HEK293 (cell line): Measurements from ENCODE around the gene RCOR1.

Source experiments
- CTCF ChIA-PET: fragments of 350-600 bp; formaldehyde crosslinking; extraction: SDS; loops from one replicate; lab custom pipeline; 2021; ENCODE audit warnings: antibody characterized with exemption; lab: Yijun Ruan, JAX
- POLR2A ChIA-PET: fragments of 300-600 bp; formaldehyde crosslinking; extraction: SDS; loops from one replicate; lab custom pipeline; 2020; ENCODE audit warnings: antibody characterized with exemption, inconsistent platforms; lab: Yijun Ruan, JAX
- H3K27ac ChIP-seq: fragments of 200-500 bp; sonication (Bioruptor generic); 2 replicates; pipeline ENCODE4 v1.5.1; 2014; ENCODE audit warnings: low read depth, low read length, control low read depth, inconsistent platforms; ENCODE audit errors: extremely low read depth
- H3K36me3 ChIP-seq, 2 experiments: fragments of 200-500 bp in 1 of 2; sonication (Bioruptor generic) in 1 of 2; 1 replicate in 1 of 2; 2 replicates in 1 of 2; pipeline ENCODE4 v1.5.1; 2014 to 2017; ENCODE audit warnings: inconsistent platforms in 2 of 2, low read length in 2 of 2; ENCODE audit not compliant: control insufficient read depth in 2 of 2, insufficient read depth in 1 of 2
- H3K4me1 ChIP-seq: fragments of 200-500 bp; sonication (Bioruptor generic); 2 replicates; pipeline ENCODE4 v1.5.1; 2014; ENCODE audit warnings: mild to moderate bottlenecking, low read length, inconsistent platforms; ENCODE audit not compliant: control insufficient read depth, insufficient read depth
- H3K4me3 ChIP-seq: 2 replicates; pipeline ENCODE4 v1.5.1; 2011; ENCODE audit warnings: low read depth, mild to moderate bottlenecking, control low read depth, low read length, moderate library complexity
- H3K9me3 ChIP-seq: fragments of 200-500 bp; sonication (Bioruptor generic); 2 replicates; pipeline ENCODE4 v1.5.1; 2014; ENCODE audit warnings: low read depth, low read length, inconsistent platforms; ENCODE audit not compliant: control insufficient read depth, insufficient read depth
- MYNN ChIP-seq: fragments of 450-650 bp; formaldehyde crosslinking; IDR thresholded peaks from 2 replicates; pipeline ENCODE4 v1.5.1; 2016; ENCODE audit warnings: missing biosample characterization, missing genetic modification characterization, borderline replicate concordance
- ZBTB17 ChIP-seq: fragments of 450-650 bp; formaldehyde crosslinking; IDR thresholded peaks from 2 replicates; pipeline ENCODE4 v1.5.1; 2016; ENCODE audit warnings: missing biosample characterization, missing genetic modification characterization
- ZBTB20 ChIP-seq: fragments of 450-650 bp; formaldehyde crosslinking; IDR thresholded peaks from 2 replicates; pipeline ENCODE4 v1.5.1; 2016; ENCODE audit warnings: missing biosample characterization, missing genetic modification characterization
- ZBTB8A ChIP-seq: fragments of 450-650 bp; formaldehyde crosslinking; IDR thresholded peaks from 2 replicates; pipeline ENCODE4 v1.5.1; 2016; ENCODE audit warnings: missing biosample characterization, missing genetic modification characterization
- ZNF292 ChIP-seq: fragments of 450-650 bp; formaldehyde crosslinking; IDR thresholded peaks from 2 replicates; pipeline ENCODE4 v1.5.1; 2016; ENCODE audit warnings: low read depth, missing biosample characterization, missing genetic modification characterization, borderline replicate concordance
- ZNF335 ChIP-seq: fragments of 450-650 bp; formaldehyde crosslinking; conservative IDR thresholded peaks from 2 replicates; pipeline ENCODE4 v1.5.1; 2016; ENCODE audit warnings: missing biosample characterization, missing genetic modification characterization
- ZNF350 ChIP-seq: fragments of 450-650 bp; formaldehyde crosslinking; IDR thresholded peaks from 2 replicates; pipeline ENCODE4 v1.5.0; 2017; ENCODE audit warnings: missing biosample characterization, mild to moderate bottlenecking, missing genetic modification characterization
- ZNF354C ChIP-seq: fragments of 450-650 bp; formaldehyde crosslinking; IDR thresholded peaks from 2 replicates; pipeline ENCODE4 v1.5.1; 2016; ENCODE audit warnings: missing biosample characterization, missing genetic modification characterization, low read depth, borderline replicate concordance
- ZNF561 ChIP-seq: fragments of 450-650 bp; IDR thresholded peaks from 2 replicates; pipeline ENCODE4 v1.5.1; 2018; ENCODE audit warnings: missing biosample characterization, missing genetic modification characterization, borderline replicate concordance
- ZNF600 ChIP-seq: fragments of 450-650 bp; formaldehyde crosslinking; IDR thresholded peaks from 2 replicates; pipeline ENCODE4 v1.5.1; 2016; ENCODE audit warnings: missing biosample characterization, missing genetic modification characterization
- ZNF629 ChIP-seq: fragments of 450-650 bp; formaldehyde crosslinking; IDR thresholded peaks from 2 replicates; pipeline ENCODE4 v1.5.1; 2017; ENCODE audit warnings: missing biosample characterization, missing genetic modification characterization
- ZNF664 ChIP-seq: fragments of 450-650 bp; formaldehyde crosslinking; IDR thresholded peaks from 2 replicates; pipeline ENCODE4 v1.5.1; 2016; ENCODE audit warnings: missing biosample characterization, missing genetic modification characterization
- ZNF677 ChIP-seq: fragments of 450-650 bp; IDR thresholded peaks from 2 replicates; pipeline ENCODE4 v1.5.0; 2018; ENCODE audit warnings: missing biosample characterization, mild to moderate bottlenecking, missing genetic modification characterization, moderate library complexity
- TF ChIP-seq, protein P1 (sequence below): fragments of 450-650 bp; formaldehyde crosslinking; IDR thresholded peaks from 2 replicates; pipeline ENCODE4 v1.5.1; 2016; ENCODE audit warnings: missing biosample characterization, missing genetic modification characterization
- TF ChIP-seq, protein P2 (sequence below): fragments of 450-650 bp; formaldehyde crosslinking; optimal IDR thresholded peaks from 2 replicates; pipeline ENCODE3; 2016; ENCODE audit warnings: missing biosample characterization, mild to moderate bottlenecking, missing genetic modification characterization
- TF ChIP-seq, protein P3 (sequence below): fragments of 450-650 bp; formaldehyde crosslinking; IDR thresholded peaks from 2 replicates; pipeline ENCODE4 v1.5.1; 2016; ENCODE audit warnings: missing biosample characterization, missing genetic modification characterization
- TF ChIP-seq, protein P4 (sequence below): fragments of 450-650 bp; formaldehyde crosslinking; IDR thresholded peaks from 2 replicates; pipeline ENCODE4 v1.5.1; 2016; ENCODE audit warnings: missing biosample characterization, missing genetic modification characterization
- TF ChIP-seq, protein P5 (sequence below): fragments of 450-650 bp; formaldehyde crosslinking; IDR thresholded peaks from 2 replicates; pipeline ENCODE4 v1.5.1; 2017; ENCODE audit warnings: missing biosample characterization, mild to moderate bottlenecking, missing genetic modification characterization, moderate library complexity

The RCOR1 gene

DNA sequence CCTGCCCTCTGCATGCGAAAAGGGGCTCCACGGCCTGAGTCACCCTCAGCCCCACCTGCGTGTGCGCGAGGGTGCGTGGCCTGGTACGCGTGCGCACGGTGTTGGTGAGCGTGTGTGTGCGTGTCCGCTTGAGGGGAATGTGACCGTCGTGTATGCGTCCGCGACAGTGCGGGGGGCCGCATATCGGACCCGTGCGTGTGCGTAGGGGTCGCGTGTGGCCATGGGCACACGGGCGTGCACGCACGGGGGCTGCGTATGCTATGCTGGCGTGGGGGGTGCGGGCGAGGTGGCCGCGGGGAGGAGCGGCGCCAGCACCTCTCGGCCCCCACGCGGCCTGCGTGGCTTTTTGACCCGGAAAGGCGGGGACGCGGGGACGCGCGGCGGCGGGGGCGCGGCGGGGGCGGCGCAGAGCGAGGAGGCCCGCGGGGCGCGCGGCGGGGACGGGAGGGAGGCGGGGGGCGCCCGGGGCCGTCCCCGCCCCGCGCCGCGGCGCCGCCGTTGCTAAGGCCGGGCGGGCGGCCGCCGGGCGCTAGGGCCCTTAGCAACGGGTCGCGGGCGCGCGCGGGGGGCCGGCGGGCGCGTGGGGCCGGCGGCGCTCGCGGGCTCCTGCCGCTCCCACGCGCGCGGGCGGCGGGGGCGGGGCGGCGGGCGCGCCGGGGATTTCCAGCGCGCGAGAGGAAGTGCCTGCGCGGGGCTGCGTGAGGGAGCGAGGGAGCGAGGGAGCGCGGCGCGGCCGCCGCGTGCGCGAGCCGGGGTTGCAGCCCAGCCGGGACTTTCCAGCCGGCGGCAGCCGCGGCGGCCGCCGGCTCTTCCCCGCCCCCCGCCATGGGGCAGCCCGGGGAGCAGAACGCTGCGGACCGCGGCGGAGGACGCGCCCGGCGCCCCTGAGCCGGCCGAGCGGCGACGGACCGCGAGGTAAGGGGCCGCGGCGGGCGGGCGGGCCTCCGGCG lies 184.6 kb downstream of the RCOR1 start, which contains the start of gene TRAF3 (continued):
- TF ChIP-seq, protein P1, sequence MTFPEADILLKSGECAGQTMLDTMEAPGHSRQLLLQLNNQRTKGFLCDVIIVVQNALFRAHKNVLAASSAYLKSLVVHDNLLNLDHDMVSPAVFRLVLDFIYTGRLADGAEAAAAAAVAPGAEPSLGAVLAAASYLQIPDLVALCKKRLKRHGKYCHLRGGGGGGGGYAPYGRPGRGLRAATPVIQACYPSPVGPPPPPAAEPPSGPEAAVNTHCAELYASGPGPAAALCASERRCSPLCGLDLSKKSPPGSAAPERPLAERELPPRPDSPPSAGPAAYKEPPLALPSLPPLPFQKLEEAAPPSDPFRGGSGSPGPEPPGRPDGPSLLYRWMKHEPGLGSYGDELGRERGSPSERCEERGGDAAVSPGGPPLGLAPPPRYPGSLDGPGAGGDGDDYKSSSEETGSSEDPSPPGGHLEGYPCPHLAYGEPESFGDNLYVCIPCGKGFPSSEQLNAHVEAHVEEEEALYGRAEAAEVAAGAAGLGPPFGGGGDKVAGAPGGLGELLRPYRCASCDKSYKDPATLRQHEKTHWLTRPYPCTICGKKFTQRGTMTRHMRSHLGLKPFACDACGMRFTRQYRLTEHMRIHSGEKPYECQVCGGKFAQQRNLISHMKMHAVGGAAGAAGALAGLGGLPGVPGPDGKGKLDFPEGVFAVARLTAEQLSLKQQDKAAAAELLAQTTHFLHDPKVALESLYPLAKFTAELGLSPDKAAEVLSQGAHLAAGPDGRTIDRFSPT (tag by site-specific recombination): peak; percentile 64
- TF ChIP-seq ZBTB8A (tag by site-specific recombination) (peak; percentile 73), MYNN (0 out of 2 replicates have a peak, but pooled peaks have one; percentile 18)

DNA sequence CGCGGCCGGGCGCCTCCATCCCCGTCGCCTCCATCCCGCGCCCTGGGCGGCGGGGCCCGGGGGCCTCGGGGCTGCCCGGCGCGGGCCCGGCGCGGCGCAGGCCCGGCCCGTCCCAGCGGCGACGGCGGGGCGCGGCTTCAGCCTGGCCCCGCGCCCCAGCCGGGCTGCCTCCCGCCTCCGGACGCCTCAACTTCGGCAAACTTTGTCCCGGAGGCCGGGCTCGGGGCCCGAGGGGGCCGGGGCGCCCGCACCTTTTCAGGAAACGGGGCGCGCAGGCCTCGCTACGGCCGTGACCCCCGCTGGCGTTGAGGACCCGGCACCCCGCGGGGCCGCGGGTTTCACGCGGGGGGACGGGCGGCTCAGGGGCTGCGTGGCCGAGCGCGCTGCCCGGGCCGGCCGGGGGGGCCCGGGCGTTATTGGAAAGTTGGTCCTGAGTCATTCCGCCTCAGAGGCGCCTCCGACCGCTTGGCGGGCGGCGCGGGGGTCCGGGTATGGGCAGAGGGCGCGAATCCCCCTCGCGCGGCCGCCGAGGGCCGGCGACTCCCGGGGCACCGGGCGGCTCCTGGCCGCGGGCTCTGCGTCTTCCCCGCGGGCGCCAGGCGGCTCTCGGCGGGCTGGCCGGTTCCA lies 185.4 kb downstream of the RCOR1 start:
- no peaks in the 10 kb centered on the region for H3K9me3 ChIP-seq
- TF ChIP-seq ZNF664 (tag by site-specific recombination) (no peak), ZNF561 (tag by site-specific recombination) (peak; percentile 43; the same call in 1 of the 2 replicates)
- TF ChIP-seq, protein P2, sequence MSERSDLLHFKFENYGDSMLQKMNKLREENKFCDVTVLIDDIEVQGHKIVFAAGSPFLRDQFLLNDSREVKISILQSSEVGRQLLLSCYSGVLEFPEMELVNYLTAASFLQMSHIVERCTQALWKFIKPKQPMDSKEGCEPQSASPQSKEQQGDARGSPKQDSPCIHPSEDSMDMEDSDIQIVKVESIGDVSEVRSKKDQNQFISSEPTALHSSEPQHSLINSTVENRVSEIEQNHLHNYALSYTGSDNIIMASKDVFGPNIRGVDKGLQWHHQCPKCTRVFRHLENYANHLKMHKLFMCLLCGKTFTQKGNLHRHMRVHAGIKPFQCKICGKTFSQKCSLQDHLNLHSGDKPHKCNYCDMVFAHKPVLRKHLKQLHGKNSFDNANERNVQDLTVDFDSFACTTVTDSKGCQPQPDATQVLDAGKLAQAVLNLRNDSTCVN (tag by site-specific recombination): peak; percentile 45
- TF ChIP-seq, all 188 proteins: peak for 2
- ChIA-PET POLR2A (no interaction called here), CTCF (no interaction called here)
- H3K4me3 ChIP-seq: peak overlapping the region; percentile 69
- peaks cover 8% of the 10 kb centered on the region for H3K4me1 ChIP-seq
- no peaks in the 10 kb centered on the region; a peak in 1 of 3 replicates for H3K36me3 ChIP-seq
- H3K27ac ChIP-seq: peak overlapping the region; percentile 87

DNA sequence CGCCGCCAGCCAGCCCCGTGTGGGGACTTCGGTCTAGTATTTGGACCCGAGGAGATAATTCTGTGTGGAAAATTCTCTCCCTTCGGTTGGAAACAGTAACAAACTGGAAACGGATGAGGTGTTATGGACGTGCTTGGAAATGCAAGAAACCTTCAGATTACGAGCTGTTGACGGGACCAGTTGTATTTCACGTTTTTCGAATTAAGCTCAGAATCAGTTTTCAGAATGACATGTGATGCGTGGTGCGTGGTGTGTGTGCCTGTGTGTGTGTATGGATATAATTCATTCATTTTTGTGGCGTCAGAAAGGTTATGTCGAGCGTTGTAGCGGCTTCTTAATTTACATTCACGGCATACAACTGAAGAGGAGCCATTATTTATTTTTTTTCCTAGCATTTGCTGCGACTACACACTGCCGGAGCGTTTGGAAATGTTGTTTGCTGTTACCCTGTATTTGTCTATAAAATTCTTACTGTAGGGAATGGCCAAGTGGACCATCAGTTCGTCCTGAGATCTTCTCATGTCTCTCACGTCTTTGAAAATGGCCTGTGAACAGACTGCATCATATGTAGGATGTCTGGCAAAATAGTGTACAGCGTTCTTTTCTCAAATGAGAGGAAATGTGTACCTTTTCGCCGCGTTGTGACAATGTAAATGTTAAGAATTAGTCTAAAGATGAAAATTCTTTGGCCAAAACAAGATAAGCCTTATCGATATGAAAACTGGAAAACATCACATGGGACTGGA lies 186.1 kb downstream of the RCOR1 start:
- POLR2A ChIA-PET: no interaction called here
- Histone ChIP-seq H3K27ac (peak overlapping the region; percentile 87), H3K4me3 (peak overlapping the region; percentile 69), H3K9me3 (no peaks in the 10 kb centered on the region), H3K4me1 (peaks cover 8% of the 10 kb centered on the region), H3K36me3 (no peaks in the 10 kb centered on the region; a peak in 1 of 3 replicates)
- CTCF ChIA-PET: no interaction called here
- TF ChIP-seq ZBTB20 (peak; percentile 27; the same call in 1 of the 2 replicates), ZNF292 (no peak), ZBTB17 (tag by site-specific recombination) (peak; percentile 95; the same call in 1 of the 2 replicates), ZBTB8A (tag by site-specific recombination) (peak; percentile 27; the same call in 1 of the 2 replicates), ZNF629 (tag by site-specific recombination) (peak; percentile 36; the same call in 1 of the 2 replicates), ZNF354C (tag by site-specific recombination) (no peak), ZNF677 (tag by site-specific recombination) (no peak), ZNF600 (peak; percentile 76), ZNF350 (tag by site-specific recombination) (no peak), ZNF335 (tag by site-specific recombination) (peak; percentile 22), ZNF561 (tag by site-specific recombination) (0 out of 2 replicates have a peak, but pooled peaks have one; percentile 5)
- TF ChIP-seq, protein P3, sequence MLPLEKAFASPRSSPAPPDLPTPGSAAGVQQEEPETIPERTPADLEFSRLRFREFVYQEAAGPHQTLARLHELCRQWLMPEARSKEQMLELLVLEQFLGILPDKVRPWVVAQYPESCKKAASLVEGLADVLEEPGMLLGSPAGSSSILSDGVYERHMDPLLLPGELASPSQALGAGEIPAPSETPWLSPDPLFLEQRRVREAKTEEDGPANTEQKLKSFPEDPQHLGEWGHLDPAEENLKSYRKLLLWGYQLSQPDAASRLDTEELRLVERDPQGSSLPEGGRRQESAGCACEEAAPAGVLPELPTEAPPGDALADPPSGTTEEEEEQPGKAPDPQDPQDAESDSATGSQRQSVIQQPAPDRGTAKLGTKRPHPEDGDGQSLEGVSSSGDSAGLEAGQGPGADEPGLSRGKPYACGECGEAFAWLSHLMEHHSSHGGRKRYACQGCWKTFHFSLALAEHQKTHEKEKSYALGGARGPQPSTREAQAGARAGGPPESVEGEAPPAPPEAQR: no peak
- TF ChIP-seq, protein P4, sequence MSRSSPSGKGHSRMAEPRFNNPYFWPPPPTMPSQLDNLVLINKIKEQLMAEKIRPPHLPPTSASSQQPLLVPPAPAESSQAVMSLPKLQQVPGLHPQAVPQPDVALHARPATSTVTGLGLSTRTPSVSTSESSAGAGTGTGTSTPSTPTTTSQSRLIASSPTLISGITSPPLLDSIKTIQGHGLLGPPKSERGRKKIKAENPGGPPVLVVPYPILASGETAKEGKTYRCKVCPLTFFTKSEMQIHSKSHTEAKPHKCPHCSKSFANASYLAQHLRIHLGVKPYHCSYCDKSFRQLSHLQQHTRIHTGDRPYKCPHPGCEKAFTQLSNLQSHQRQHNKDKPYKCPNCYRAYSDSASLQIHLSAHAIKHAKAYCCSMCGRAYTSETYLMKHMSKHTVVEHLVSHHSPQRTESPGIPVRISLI (tag by site-specific recombination): no peak
- TF ChIP-seq, protein P2 (tag by site-specific recombination): peak; percentile 26
- TF ChIP-seq, protein P5, sequence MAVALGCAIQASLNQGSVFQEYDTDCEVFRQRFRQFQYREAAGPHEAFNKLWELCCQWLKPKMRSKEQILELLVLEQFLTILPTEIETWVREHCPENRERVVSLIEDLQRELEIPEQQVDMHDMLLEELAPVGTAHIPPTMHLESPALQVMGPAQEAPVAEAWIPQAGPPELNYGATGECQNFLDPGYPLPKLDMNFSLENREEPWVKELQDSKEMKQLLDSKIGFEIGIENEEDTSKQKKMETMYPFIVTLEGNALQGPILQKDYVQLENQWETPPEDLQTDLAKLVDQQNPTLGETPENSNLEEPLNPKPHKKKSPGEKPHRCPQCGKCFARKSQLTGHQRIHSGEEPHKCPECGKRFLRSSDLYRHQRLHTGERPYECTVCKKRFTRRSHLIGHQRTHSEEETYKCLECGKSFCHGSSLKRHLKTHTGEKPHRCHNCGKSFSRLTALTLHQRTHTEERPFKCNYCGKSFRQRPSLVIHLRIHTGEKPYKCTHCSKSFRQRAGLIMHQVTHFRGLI (tag by site-specific recombination): no peak
